OCI-LY3 (cell line): ENCODE results near the gene ACADM.
"Not testable (repeated sequence)": the region's sequence is repeated elsewhere in the genome, so short reads cannot be mapped to it uniquely, and the experiment has no call there.

ENCODE experiments used
- H2AFZ ChIP-seq: fragments of 200-600, 300-600 bp; shearing (Covaris generic); 2 replicates; pipeline ENCODE4 v1.6.0; 2014; ENCODE audit warnings: antibody characterized with exemption, low read depth, low read length
- H3K27ac ChIP-seq: fragments of 200-600, 300-600 bp; sonication (generic); 2 replicates; pipeline ENCODE4 v1.5.1; 2014; ENCODE audit warnings: mild to moderate bottlenecking, low read length, moderate library complexity, mixed read lengths
- H3K27me3 ChIP-seq: fragments of 200-600, 300-600 bp; sonication (generic); 2 replicates; pipeline ENCODE4 v1.6.1; 2014; ENCODE audit warnings: low read depth, low read length, mixed read lengths
- H3K36me3 ChIP-seq: fragments of 200-600, 300-600 bp; sonication (generic); replicated peaks from 2 replicates; pipeline ENCODE3; 2014; ENCODE audit warnings: low read depth, low read length, mixed read lengths
- H3K4me1 ChIP-seq: fragments of 300-600, 200-600 bp; sonication (generic); 2 replicates; pipeline ENCODE4 v1.6.1; 2014; ENCODE audit warnings: low read length, mixed read lengths
- H3K4me2 ChIP-seq: fragments of 200-600, 300-600 bp; sonication (generic); 2 replicates; pipeline ENCODE4 v1.6.1; 2014; ENCODE audit warnings: low read length, mixed read lengths
- H3K4me3 ChIP-seq: fragments of 300-600, 200-600 bp; sonication (generic); 2 replicates; pipeline ENCODE4 v1.5.1; 2014; ENCODE audit warnings: antibody characterized with exemption, mild to moderate bottlenecking, low read length, moderate library complexity
- H3K79me2 ChIP-seq: fragments of 300-600, 200-600 bp; shearing (Covaris generic); 2 replicates; pipeline ENCODE4 v1.6.1; 2014; ENCODE audit warnings: mild to moderate bottlenecking, low read length, mixed read lengths
- H3K9ac ChIP-seq: fragments of 300-600, 200-600 bp; shearing (Covaris generic); 2 replicates; pipeline ENCODE4 v1.6.0; 2014; ENCODE audit warnings: mild to moderate bottlenecking, low read length, moderate library complexity
- H3K9me3 ChIP-seq: fragments of 200-600, 300-600 bp; shearing (Covaris generic); 2 replicates; pipeline ENCODE4 v1.6.1; 2014; ENCODE audit warnings: low read length, mixed read lengths; ENCODE audit not compliant: insufficient read depth
- H4K20me1 ChIP-seq: fragments of 200-600, 300-600 bp; sonication (generic); 2 replicates; pipeline ENCODE4 v1.6.1; 2016; ENCODE audit warnings: low read length, mixed read lengths; ENCODE audit not compliant: insufficient read depth
- EZH2phosphoT487 ChIP-seq: fragments of 200-600 bp; shearing (Covaris generic); IDR thresholded peaks from 2 replicates; pipeline ENCODE4 v1.6.1; 2018; ENCODE audit warnings: antibody characterized with exemption, mixed run types, low read depth
- TF ChIP-seq, protein P1 (sequence below): fragments of 200-600, 300-600 bp; sonication (generic); IDR thresholded peaks from 2 replicates; pipeline ENCODE4 v1.5.1; 2014; ENCODE audit warnings: antibody characterized with exemption, low read length, low read depth

Gene ACADM

GRCh38 chr1:75771978-75772377 is 47.5 kb downstream of the ACADM start:
- no peak overlapping the region for H3K4me3 ChIP-seq
- H3K36me3 ChIP-seq: no peaks in the 10 kb centered on the region
- H3K9me3 ChIP-seq: no peaks in the 10 kb centered on the region
- no peaks in the 10 kb centered on the region for H3K4me1 ChIP-seq
- H3K27ac ChIP-seq: no peak overlapping the region
- no peaks in the 10 kb centered on the region for H3K79me2 ChIP-seq
- H3K4me2 ChIP-seq: no peak overlapping the region
- H3K27me3 ChIP-seq: no peaks in the 10 kb centered on the region
- no peak overlapping the region for H2AFZ ChIP-seq
- H3K9ac ChIP-seq: no peak overlapping the region
- no peaks in the 10 kb centered on the region for H4K20me1 ChIP-seq
- no peak for TF ChIP-seq EZH2phosphoT487

GRCh38 chr1:75777812-75778211 is 53.3 kb downstream of the ACADM start:
- H3K4me1 ChIP-seq, H3K4me3 ChIP-seq, H3K9me3 ChIP-seq, H3K79me2 ChIP-seq, H3K27ac ChIP-seq, H3K36me3 ChIP-seq, H3K4me2 ChIP-seq, H3K27me3 ChIP-seq, H2AFZ ChIP-seq, H3K9ac ChIP-seq, H4K20me1 ChIP-seq: not testable (repeated sequence)

- not testable (repeated sequence) for H3K9me3 ChIP-seq, H4K20me1 ChIP-seq, H3K79me2 ChIP-seq
Measured at GRCh38 chr1:75778694-75779093, 54.2 kb downstream of the ACADM start.

GRCh38 chr1:75780183-75780582 is 55.7 kb downstream of the ACADM start:
- H4K20me1 ChIP-seq, H3K9me3 ChIP-seq, H3K36me3 ChIP-seq, H3K27ac ChIP-seq, H3K79me2 ChIP-seq, H3K4me1 ChIP-seq, H3K4me2 ChIP-seq, H3K4me3 ChIP-seq, H3K27me3 ChIP-seq, H2AFZ ChIP-seq, H3K9ac ChIP-seq: not testable (repeated sequence)

More at GRCh38 chr1:75778694-75779093, 54.2 kb downstream of the ACADM start:
- H3K27ac ChIP-seq, H3K4me3 ChIP-seq, H3K4me2 ChIP-seq, H3K36me3 ChIP-seq, H3K9ac ChIP-seq, H3K27me3 ChIP-seq, H3K4me1 ChIP-seq, H2AFZ ChIP-seq: not testable (repeated sequence)

DNA sequence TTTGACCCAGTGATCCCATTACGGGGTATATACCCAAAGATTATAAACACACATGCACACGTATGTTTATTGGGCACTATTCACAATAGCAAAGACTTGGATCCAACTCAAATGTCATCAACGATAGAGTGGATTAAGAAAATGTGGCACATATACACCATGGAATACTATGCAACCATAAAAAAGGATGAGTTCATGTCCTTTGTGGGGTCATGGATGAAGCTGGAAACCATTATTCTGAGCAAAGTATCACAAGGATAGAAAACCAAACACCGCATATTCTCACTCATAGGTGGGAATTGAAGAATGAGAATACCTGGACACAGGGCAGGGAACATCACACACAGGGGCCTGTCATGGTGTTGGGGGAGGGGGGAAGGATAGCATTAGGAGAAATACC is 59.4 kb downstream of the ACADM start:
- not testable (repeated sequence) for H2AFZ ChIP-seq, H3K27me3 ChIP-seq, H3K9me3 ChIP-seq
- Histone ChIP-seq H4K20me1 (peaks cover 20% of the 10 kb centered on the region), H3K79me2 (peaks cover 36% of the 10 kb centered on the region), H3K4me3 (peak overlapping the region; percentile 92), H3K27ac (peak overlapping the region; percentile 98), H3K9ac (peak overlapping the region; percentile 99), H3K36me3 (peaks cover 23% of the 10 kb centered on the region), H3K4me1 (peaks cover 10% of the 10 kb centered on the region), H3K4me2 (peak overlapping the region; percentile 77)

GRCh38 chr1:75785320-75785982 is 60.9 kb downstream of the ACADM start:
- Histone ChIP-seq H3K36me3 (peaks cover 37% of the 10 kb centered on the region), H3K9me3 (no peaks in the 10 kb centered on the region), H3K4me3 (peak overlapping the region; percentile 92), H3K79me2 (peaks cover 52% of the 10 kb centered on the region), H3K4me2 (peak overlapping the region; percentile 77), H3K9ac (peak overlapping the region; percentile 99), H2AFZ (peak overlapping the region; percentile 13; the same call in 1 of the 2 replicates), H3K27ac (peak overlapping the region; percentile 98), H3K27me3 (no peaks in the 10 kb centered on the region), H4K20me1 (peaks cover 35% of the 10 kb centered on the region), H3K4me1 (peaks cover 20% of the 10 kb centered on the region)
- TF ChIP-seq, protein P1, sequence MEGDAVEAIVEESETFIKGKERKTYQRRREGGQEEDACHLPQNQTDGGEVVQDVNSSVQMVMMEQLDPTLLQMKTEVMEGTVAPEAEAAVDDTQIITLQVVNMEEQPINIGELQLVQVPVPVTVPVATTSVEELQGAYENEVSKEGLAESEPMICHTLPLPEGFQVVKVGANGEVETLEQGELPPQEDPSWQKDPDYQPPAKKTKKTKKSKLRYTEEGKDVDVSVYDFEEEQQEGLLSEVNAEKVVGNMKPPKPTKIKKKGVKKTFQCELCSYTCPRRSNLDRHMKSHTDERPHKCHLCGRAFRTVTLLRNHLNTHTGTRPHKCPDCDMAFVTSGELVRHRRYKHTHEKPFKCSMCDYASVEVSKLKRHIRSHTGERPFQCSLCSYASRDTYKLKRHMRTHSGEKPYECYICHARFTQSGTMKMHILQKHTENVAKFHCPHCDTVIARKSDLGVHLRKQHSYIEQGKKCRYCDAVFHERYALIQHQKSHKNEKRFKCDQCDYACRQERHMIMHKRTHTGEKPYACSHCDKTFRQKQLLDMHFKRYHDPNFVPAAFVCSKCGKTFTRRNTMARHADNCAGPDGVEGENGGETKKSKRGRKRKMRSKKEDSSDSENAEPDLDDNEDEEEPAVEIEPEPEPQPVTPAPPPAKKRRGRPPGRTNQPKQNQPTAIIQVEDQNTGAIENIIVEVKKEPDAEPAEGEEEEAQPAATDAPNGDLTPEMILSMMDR: no peak
- TF ChIP-seq EZH2phosphoT487: no peak
